KMS-11 (cell line): ENCODE data around the gene NSG2.

ENCODE experiments used
- H2AFZ ChIP-seq: fragments of 200-600 bp; sonication (generic); 2 replicates; pipeline ENCODE4 v1.6.1; 2016; ENCODE audit warnings: antibody characterized with exemption, mixed run types, low read depth
- H3K27ac ChIP-seq: fragments of 200-600 bp; sonication (generic); 2 replicates; pipeline ENCODE4 v1.6.1; 2016; ENCODE audit warnings: mild to moderate bottlenecking, mixed run types
- H3K27me3 ChIP-seq: fragments of 200-600 bp; sonication (generic); 2 replicates; pipeline ENCODE4 v1.6.1; 2017; ENCODE audit warnings: mild to moderate bottlenecking, low read depth, mixed run types, moderate library complexity; ENCODE audit not compliant: insufficient read depth
- H3K36me3 ChIP-seq: fragments of 200-600 bp; sonication (generic); 2 replicates; pipeline ENCODE4 v1.6.1; 2017; ENCODE audit warnings: mild to moderate bottlenecking, mixed run types; ENCODE audit not compliant: insufficient read depth
- H3K4me1 ChIP-seq: fragments of 200-600 bp; sonication (generic); 2 replicates; pipeline ENCODE4 v1.6.1; 2016; ENCODE audit warnings: mild to moderate bottlenecking, low read depth, mixed run types; ENCODE audit not compliant: poor library complexity, severe bottlenecking
- H3K4me2 ChIP-seq: fragments of 200-600 bp; sonication (generic); 2 replicates; pipeline ENCODE4 v1.7.0; 2016; ENCODE audit warnings: mild to moderate bottlenecking, mixed run types
- H3K4me3 ChIP-seq: fragments of 200-600 bp; sonication (generic); IDR thresholded peaks from 2 replicates; pipeline ENCODE4 v1.6.1; 2017; ENCODE audit warnings: low read depth, low read length, mixed read lengths; ENCODE audit not compliant: insufficient read depth
- H3K79me2 ChIP-seq: fragments of 200-600 bp; sonication (generic); 2 replicates; pipeline ENCODE4 v1.6.1; 2016; ENCODE audit warnings: low read depth, mixed run types; ENCODE audit not compliant: insufficient read depth
- H3K9ac ChIP-seq: fragments of 200-600 bp; sonication (generic); 2 replicates; pipeline ENCODE4 v1.6.1; 2016; ENCODE audit warnings: mild to moderate bottlenecking, mixed run types
- H4K20me1 ChIP-seq: fragments of 200-600 bp; sonication (generic); 2 replicates; pipeline ENCODE4 v1.6.1; 2016; ENCODE audit warnings: mild to moderate bottlenecking, mixed run types; ENCODE audit not compliant: insufficient read depth
- TF ChIP-seq, protein P1 (sequence below): fragments of 200-600 bp; sonication (generic); conservative IDR thresholded peaks from 2 replicates; pipeline ENCODE4 v1.6.1; 2017; ENCODE audit warnings: low read depth, mild to moderate bottlenecking, antibody characterized with exemption, low read length, moderate library complexity, mixed read lengths

The NSG2 gene

DNA sequence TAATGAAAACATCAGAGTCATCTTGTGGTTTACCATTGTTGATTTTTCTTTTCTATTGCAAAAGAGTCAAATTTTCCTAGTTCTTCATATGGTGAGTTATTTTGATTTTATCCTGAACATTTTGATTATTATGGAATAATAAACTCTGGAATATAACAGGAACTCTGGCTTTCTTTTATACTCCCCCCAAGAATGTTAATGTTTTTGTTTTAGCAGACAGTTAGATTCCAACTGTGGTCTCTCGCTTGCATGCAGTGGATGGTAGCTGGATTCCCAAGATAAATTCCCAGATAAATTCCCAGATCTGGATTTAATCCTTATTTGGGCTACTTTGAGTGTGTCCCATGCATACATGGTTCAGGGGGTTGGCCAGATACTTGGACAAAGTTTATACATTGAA lies 109.8 kb downstream of the NSG2 start:
- H3K4me2 ChIP-seq = no peak overlapping the region
- no peaks in the 10 kb centered on the region for H3K27me3 ChIP-seq
- H3K9ac ChIP-seq = no peak overlapping the region
- H4K20me1 ChIP-seq = no peaks in the 10 kb centered on the region
- TF ChIP-seq, protein P1, sequence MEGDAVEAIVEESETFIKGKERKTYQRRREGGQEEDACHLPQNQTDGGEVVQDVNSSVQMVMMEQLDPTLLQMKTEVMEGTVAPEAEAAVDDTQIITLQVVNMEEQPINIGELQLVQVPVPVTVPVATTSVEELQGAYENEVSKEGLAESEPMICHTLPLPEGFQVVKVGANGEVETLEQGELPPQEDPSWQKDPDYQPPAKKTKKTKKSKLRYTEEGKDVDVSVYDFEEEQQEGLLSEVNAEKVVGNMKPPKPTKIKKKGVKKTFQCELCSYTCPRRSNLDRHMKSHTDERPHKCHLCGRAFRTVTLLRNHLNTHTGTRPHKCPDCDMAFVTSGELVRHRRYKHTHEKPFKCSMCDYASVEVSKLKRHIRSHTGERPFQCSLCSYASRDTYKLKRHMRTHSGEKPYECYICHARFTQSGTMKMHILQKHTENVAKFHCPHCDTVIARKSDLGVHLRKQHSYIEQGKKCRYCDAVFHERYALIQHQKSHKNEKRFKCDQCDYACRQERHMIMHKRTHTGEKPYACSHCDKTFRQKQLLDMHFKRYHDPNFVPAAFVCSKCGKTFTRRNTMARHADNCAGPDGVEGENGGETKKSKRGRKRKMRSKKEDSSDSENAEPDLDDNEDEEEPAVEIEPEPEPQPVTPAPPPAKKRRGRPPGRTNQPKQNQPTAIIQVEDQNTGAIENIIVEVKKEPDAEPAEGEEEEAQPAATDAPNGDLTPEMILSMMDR = no peak
- H3K27ac ChIP-seq = no peak overlapping the region
- H3K4me3 ChIP-seq = no peak overlapping the region
- H3K79me2 ChIP-seq = no peaks in the 10 kb centered on the region
- no peaks in the 10 kb centered on the region for H3K36me3 ChIP-seq
- H2AFZ ChIP-seq = no peak overlapping the region
- H3K4me1 ChIP-seq = no peaks in the 10 kb centered on the region

DNA sequence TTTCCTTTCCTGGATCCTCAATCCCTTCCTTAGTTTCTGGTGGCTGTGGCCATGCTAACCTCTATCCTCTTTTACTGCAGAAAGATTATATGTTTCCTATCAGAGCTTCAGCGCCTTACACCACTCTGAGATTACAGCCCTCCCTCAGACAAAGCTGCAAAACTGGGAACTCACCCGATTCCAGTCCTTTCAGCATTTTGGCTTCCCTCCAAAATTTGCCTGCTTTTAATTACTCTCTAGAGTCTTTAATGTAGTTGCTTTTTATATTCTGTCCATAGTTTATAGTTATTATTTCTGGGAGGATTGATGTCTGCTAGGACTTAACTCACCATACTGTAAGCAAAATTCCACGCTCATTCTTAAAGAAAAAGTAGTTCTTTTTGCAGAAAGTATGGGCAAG lies 110.2 kb downstream of the NSG2 start:
- H2AFZ ChIP-seq = no peak overlapping the region
- no peak overlapping the region for H3K4me2 ChIP-seq
- H3K9ac ChIP-seq = no peak overlapping the region
- no peaks in the 10 kb centered on the region for H4K20me1 ChIP-seq
- H3K27me3 ChIP-seq = no peaks in the 10 kb centered on the region
- no peak overlapping the region for H3K4me3 ChIP-seq
- no peaks in the 10 kb centered on the region for H3K79me2 ChIP-seq
- no peaks in the 10 kb centered on the region for H3K4me1 ChIP-seq
- H3K36me3 ChIP-seq = no peaks in the 10 kb centered on the region
- TF ChIP-seq, protein P1 = no peak
- no peak overlapping the region for H3K27ac ChIP-seq

DNA sequence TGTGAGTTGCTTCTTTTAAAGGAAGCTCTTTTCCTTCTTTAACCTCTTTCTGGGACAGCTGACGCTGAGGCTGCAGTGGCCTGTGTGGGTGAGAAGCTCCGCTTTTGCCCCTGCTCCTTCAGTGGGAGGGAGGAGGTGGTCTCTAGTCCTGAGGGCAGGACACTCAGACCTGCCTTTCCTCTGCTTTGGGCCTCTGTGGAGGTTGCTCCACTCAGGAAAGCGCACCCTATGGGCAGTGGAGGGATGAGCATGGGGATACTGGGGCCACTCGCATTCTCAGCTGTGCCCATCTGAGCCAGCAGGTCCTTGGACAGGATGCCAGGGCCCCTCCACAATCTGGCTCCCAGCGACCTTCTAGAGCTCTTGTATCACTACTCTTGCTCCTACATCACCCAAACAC lies 111.5 kb downstream of the NSG2 start:
- no peaks in the 10 kb centered on the region for H3K36me3 ChIP-seq
- no peak overlapping the region for H3K4me2 ChIP-seq
- no peak overlapping the region for H3K27ac ChIP-seq
- H4K20me1 ChIP-seq = no peaks in the 10 kb centered on the region
- H3K27me3 ChIP-seq = no peaks in the 10 kb centered on the region
- H3K9ac ChIP-seq = no peak overlapping the region
- no peaks in the 10 kb centered on the region for H3K4me1 ChIP-seq
- TF ChIP-seq, protein P1 = no peak
- H3K79me2 ChIP-seq = no peaks in the 10 kb centered on the region
- H3K4me3 ChIP-seq = no peak overlapping the region
- no peak overlapping the region for H2AFZ ChIP-seq
